Type B pancreatic cell (in vitro differentiated cells): Measurements from ENCODE around the gene PIGZ. TPM values are rescaled to one million over a fixed set of nuclear protein-coding genes. Genes with fewer than 3 reads are reported as not detected.

Experiments
- DNase-seq: peaks from one replicate; pipeline ENCODE4 v3.0.0; 2021; ENCODE audit warnings: mixed read lengths; ENCODE audit not compliant: unreplicated experiment; ENCODE audit errors: extremely low spot score
- H3K27ac Mint-ChIP-seq: 2 replicates; pipeline ENCODE4 v1.8.0; 2021; ENCODE audit warnings: mild to moderate bottlenecking, mixed read lengths
- H3K27me3 Mint-ChIP-seq: 2 replicates; pipeline ENCODE4 v1.8.0; 2021; ENCODE audit warnings: mixed read lengths
- H3K36me3 Mint-ChIP-seq: 2 replicates; pipeline ENCODE4 v1.8.0; 2021; ENCODE audit warnings: mixed read lengths
- H3K4me1 Mint-ChIP-seq: one replicate; pipeline ENCODE4 v1.8.0; 2021; ENCODE audit warnings: mixed read lengths; ENCODE audit not compliant: unreplicated experiment
- H3K4me3 Mint-ChIP-seq: 2 replicates; pipeline ENCODE4 v1.8.0; 2021; ENCODE audit warnings: mild to moderate bottlenecking, mixed read lengths
- H3K9me3 Mint-ChIP-seq: 2 replicates; pipeline ENCODE4 v1.8.0; 2021; ENCODE audit warnings: mixed read lengths
- CTCF ChIP-seq: fragments of 200-600 bp; sonication (generic); conservative IDR thresholded peaks from 2 replicates; pipeline ENCODE4 v1.5.0; 2021; ENCODE audit warnings: antibody characterized with exemption, mild to moderate bottlenecking
- total RNA-seq: library from RNA; stranded (reverse); gene quantifications from 2 replicates; pipeline ENCODE4 v1.2.1, GENCODE V29; 2021; ENCODE audit warnings: low replicate concordance

PIGZ gene
- total RNA-seq, 1 donor from 2014 or later, result 2.0 TPM

- Mint-ChIP-seq H3K4me1 (peaks cover 31% of the 10 kb centered on the region), H3K4me3 (peak overlapping the region; percentile 99), H3K36me3 (peaks cover 11% of the 10 kb centered on the region), H3K27ac (peak overlapping the region; percentile 99), H3K9me3 (no peaks in the 10 kb centered on the region), H3K27me3 (no peaks in the 10 kb centered on the region)
- TF ChIP-seq CTCF, result no peak
- DNase-seq, result no peak
Observed at GRCh38 chr3:196942915-196943277, 25.7 kb downstream of the PIGZ start.

- Mint-ChIP-seq H3K27ac (peak within 1 kb of the TSS; percentile 99), H3K36me3 (peaks cover 16% of the 10 kb centered on the region), H3K4me1 (peaks cover 31% of the 10 kb centered on the region), H3K4me3 (peak within 1 kb of the TSS; percentile 99), H3K9me3 (no peaks in the 10 kb centered on the region), H3K27me3 (no peaks in the 10 kb centered on the region)
- DNase-seq, result peak; percentile 99
- TF ChIP-seq CTCF, result peak; percentile 73
Observed at GRCh38 chr3:196942226-196942914, 26.3 kb downstream of the PIGZ start, which contains the start of gene NCBP2. TSS of gene NCBP2 (minus strand) at chr3:196942528. CDS start at chr3:196942503, 25 bp downstream.

- peak overlapping the region; percentile 99 for H3K27ac Mint-ChIP-seq
- H3K27me3 Mint-ChIP-seq, result no peaks in the 10 kb centered on the region
- peak overlapping the region; percentile 99 for H3K4me3 Mint-ChIP-seq
- no peak for DNase-seq
- H3K4me1 Mint-ChIP-seq, result peaks cover 31% of the 10 kb centered on the region
- H3K36me3 Mint-ChIP-seq, result peaks cover 20% of the 10 kb centered on the region
- TF ChIP-seq CTCF, result no peak
- H3K9me3 Mint-ChIP-seq, result no peaks in the 10 kb centered on the region
Observed at GRCh38 chr3:196941729-196942225, 26.9 kb downstream of the PIGZ start.

GRCh38 chr3:196938576-196938975 is 30.1 kb downstream of the PIGZ start:
- H3K27ac Mint-ChIP-seq, result no peak overlapping the region
- H3K4me1 Mint-ChIP-seq, result peaks cover 18% of the 10 kb centered on the region
- H3K4me3 Mint-ChIP-seq, result no peak overlapping the region
- H3K36me3 Mint-ChIP-seq, result peaks cover 17% of the 10 kb centered on the region
- no peaks in the 10 kb centered on the region for H3K9me3 Mint-ChIP-seq
- no peak for TF ChIP-seq CTCF
- DNase-seq, result no peak
- no peaks in the 10 kb centered on the region for H3K27me3 Mint-ChIP-seq

- TF ChIP-seq CTCF, result no peak
- Mint-ChIP-seq H3K4me1 (peaks cover 14% of the 10 kb centered on the region), H3K9me3 (no peaks in the 10 kb centered on the region), H3K36me3 (peaks cover 17% of the 10 kb centered on the region), H3K4me3 (no peak overlapping the region), H3K27ac (no peak overlapping the region), H3K27me3 (no peaks in the 10 kb centered on the region)
- DNase-seq, result no peak
Observed at GRCh38 chr3:196938124-196938523, 30.5 kb downstream of the PIGZ start.
